PFSK-1 (cell line): ENCODE data around the gene INO80D.

Experiments used
- FOXP2 ChIP-seq: optimal IDR thresholded peaks from 2 replicates; pipeline ENCODE3; 2011; ENCODE audit warnings: borderline replicate concordance, control low read depth, inconsistent platforms; ENCODE audit not compliant: insufficient read depth; ENCODE audit errors: extremely low read length, extremely low read depth
- POLR2AphosphoS5 ChIP-seq: IDR thresholded peaks from 2 replicates; pipeline ENCODE4 v1.6.1; 2012; ENCODE audit warnings: low read depth, mild to moderate bottlenecking, control low read depth, low read length, moderate library complexity
- REST ChIP-seq, 2 experiments: IDR thresholded peaks; 2 replicates each; pipeline versions ENCODE4 v1.6.1 to v1.8.0; 2011 to 2012; ENCODE audit warnings: low read depth in 2 of 2, low read length in 2 of 2, control low read depth in 1 of 2, inconsistent platforms in 1 of 2, mild to moderate bottlenecking in 1 of 2, moderate library complexity in 1 of 2; ENCODE audit not compliant: insufficient read depth in 1 of 2
- SIN3A ChIP-seq: IDR thresholded peaks from 2 replicates; pipeline ENCODE4 v1.6.1; 2012; ENCODE audit warnings: mild to moderate bottlenecking, low read length, moderate library complexity, borderline replicate concordance; ENCODE audit not compliant: insufficient read depth
- TAF1 ChIP-seq: IDR thresholded peaks from 2 replicates; pipeline ENCODE4 v1.6.1; 2012; ENCODE audit warnings: low read length, control low read depth, borderline replicate concordance; ENCODE audit not compliant: insufficient read depth

GRCh38 chr2:206056286-206056685 is 29.7 kb downstream of the INO80D start:
- TF ChIP-seq POLR2AphosphoS5 (no peak), FOXP2 (no peak), TAF1 (no peak), REST (IDR thresholded peaks at IDR 0.05; ENCODE audit: insufficient read depth in 1 of 2, low read depth in 2 of 2, low read length in 2 of 2) (no peak), SIN3A (no peak)
